Measurements from ENCODE around the gene COL6A3.
"Not testable (repeated sequence)": the region's sequence is repeated elsewhere in the genome, so short reads cannot be mapped to it uniquely, and the experiment has no call there.

COL6A3 gene

DNA sequence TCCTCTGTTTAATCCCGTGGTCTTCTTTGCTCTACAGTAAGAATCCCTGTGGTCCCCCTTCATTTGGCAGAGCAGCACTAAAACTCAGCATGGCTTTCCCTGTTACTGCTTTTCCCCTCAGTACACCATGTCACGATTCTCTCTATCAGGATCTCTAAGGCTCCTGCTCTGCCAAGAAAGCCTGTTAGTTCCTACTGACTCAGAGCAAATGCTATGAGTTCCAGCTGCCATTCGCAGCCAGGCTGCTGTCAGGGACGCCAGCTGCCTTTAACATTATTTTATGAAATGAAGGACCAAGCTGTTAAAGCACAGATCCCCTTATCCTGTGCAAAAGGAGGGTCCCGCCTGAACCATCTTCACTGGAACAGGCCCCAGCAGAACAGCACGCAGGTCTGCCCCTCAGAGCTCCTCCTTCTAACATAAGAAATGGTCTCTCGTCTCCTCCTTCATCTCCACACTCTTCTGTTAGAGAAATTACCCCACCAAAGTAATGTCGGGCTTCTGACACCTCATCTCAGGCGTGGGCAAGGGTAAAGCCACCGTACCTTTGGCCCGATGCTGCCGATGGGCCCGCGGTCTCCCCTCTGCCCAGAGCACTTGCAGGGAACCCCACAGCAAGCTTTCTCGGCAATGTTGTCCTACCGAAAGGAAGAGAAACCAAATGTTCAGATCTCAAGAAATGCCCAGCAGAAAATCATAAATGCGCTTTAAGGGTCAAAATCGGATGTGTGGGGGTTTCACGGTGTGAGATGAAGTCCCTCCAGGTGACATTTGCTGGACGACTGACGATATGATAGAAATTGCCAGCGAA is 52.6 kb downstream of the COL6A3 start:
- TF ChIP-seq, protein P1, sequence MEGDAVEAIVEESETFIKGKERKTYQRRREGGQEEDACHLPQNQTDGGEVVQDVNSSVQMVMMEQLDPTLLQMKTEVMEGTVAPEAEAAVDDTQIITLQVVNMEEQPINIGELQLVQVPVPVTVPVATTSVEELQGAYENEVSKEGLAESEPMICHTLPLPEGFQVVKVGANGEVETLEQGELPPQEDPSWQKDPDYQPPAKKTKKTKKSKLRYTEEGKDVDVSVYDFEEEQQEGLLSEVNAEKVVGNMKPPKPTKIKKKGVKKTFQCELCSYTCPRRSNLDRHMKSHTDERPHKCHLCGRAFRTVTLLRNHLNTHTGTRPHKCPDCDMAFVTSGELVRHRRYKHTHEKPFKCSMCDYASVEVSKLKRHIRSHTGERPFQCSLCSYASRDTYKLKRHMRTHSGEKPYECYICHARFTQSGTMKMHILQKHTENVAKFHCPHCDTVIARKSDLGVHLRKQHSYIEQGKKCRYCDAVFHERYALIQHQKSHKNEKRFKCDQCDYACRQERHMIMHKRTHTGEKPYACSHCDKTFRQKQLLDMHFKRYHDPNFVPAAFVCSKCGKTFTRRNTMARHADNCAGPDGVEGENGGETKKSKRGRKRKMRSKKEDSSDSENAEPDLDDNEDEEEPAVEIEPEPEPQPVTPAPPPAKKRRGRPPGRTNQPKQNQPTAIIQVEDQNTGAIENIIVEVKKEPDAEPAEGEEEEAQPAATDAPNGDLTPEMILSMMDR (conservative IDR thresholded peaks at IDR 0.05), result no peak
- no peak for TF ChIP-seq ZFX (IDR thresholded peaks at IDR 0.05)
- no peak overlapping the region for H3K27ac ChIP-seq

DNA sequence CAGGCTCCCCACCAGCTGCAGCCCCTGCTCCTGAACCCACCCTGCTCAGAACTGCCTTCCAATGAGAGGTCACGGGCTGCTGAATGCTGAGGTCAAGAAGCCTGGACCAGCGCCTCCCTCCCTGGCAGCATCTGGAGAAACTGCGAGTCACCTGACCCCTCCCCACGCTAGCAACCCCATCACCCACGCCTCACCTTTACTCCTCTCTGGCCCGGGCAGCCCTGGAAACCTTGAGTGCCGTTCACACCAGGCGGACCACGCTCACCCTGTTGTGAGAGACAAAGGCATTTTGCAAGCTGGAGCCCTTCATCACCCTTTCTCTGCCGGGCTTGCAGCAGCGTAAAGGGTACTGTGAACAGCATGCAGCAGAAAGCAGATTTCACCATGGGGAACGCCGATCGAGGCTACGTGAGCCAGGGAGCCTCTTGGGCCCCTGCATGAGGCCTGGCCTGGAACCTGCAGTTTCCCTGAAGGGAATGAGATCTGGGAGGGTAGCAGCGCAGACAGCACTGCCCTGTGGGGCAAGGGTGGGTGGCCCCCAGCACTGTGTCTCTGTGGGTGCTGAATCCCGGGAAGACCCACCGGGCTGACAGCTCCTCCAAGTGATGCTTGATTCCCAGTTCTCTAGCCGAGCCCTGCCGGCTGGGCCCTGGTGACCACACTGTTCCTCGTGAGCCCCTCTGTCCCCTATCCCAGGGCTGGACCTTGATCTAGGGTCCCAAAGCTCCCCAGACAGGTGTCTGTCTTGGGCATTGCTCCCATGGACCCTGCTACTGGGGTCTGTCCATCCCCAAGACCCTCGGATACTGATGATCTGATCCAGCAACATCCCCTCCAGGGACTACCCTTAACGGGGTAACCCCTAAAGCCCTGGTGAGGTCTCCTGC is 53.8 kb downstream of the COL6A3 start:
- no peak for TF ChIP-seq ZFX (IDR thresholded peaks at IDR 0.05)
- TF ChIP-seq, protein P1 (conservative IDR thresholded peaks at IDR 0.05), result no peak

DNA sequence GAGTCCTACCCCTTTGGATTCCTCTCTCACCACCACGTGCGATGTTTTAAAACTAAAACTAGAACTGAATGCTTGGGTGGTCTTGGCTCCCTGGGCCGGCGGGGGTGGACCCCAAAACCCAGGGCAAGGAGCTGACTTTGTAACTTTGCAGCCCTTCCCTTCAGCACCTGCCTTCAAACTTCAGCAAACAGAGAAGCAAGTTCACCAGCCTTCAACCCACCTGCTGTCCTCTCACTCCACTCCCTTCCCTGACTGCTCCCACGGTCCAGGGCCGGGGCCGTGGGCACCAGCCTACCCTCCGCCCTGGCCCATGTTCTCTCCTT is 54.5 kb downstream of the COL6A3 start:
- TF ChIP-seq, protein P1 (conservative IDR thresholded peaks at IDR 0.05), result no peak
- no peak for TF ChIP-seq ZFX (IDR thresholded peaks at IDR 0.05)
- H3K27ac ChIP-seq, result no peak overlapping the region

More for the DNA sequence above, 53.8 kb downstream of the COL6A3 start:
- no peak overlapping the region for H3K27ac ChIP-seq

DNA sequence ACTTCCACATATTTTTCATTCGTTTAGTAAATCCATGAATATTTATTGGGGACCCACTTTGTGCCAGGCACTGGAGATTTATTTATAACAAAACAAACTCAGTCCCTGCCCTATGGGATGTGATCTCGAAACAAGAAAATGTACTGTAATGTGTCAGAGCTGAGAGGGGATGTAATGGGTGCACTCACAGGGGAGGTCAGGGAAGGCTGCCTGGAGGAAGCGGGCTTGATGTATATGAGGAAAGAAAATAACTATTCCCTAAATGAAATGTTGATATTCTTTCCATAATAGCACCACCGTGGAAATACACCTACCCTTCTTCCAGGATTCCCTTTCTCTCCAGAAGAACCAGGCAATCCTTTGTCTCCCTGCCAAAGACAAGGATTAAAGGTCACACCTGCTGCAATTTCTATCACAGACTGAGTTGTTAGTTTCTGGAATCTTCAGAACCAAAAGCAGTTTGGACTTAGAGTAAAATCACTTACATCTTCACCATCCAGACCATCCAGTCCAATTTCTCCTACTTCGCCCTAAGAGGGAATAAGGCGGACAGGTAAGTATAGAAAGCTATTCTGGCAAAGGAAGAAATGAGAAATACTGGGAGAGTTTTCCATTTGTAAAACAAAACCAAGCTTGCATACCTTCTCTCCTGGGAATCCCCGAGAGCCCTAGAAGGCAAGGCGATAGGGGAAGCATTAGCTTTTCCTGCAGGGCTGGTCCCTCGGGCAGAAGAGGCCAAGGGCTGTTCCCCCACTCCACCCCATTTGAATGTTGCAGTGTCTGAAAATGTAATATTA is 55.0 kb downstream of the COL6A3 start:
- no peak overlapping the region for H3K27ac ChIP-seq
- TF ChIP-seq, protein P1 (conservative IDR thresholded peaks at IDR 0.05), result no peak
- TF ChIP-seq ZFX (IDR thresholded peaks at IDR 0.05), result no peak

DNA sequence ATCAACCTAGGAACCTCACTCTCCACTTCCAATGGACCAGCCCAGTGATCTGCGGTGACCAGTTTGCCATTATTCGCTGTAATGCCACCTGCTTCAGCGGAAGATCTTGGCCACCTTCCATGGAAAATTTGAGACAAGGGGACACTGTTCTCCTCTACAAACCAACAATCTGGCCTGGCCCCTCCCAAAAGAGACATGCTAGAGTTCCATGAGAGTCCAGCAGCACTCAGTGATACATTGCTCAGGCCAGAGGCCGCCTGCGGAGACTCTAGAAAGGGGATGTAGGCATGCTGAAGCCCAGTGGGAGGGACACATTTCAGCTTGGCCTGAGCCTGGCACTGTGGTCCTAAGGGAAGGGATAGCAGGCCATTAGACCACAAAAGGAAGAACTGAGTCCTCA is 58.3 kb downstream of the COL6A3 start:
- H3K27ac ChIP-seq, result no peak overlapping the region
- no peak for TF ChIP-seq ZFX (IDR thresholded peaks at IDR 0.05)
- TF ChIP-seq, protein P1 (conservative IDR thresholded peaks at IDR 0.05), result no peak

DNA sequence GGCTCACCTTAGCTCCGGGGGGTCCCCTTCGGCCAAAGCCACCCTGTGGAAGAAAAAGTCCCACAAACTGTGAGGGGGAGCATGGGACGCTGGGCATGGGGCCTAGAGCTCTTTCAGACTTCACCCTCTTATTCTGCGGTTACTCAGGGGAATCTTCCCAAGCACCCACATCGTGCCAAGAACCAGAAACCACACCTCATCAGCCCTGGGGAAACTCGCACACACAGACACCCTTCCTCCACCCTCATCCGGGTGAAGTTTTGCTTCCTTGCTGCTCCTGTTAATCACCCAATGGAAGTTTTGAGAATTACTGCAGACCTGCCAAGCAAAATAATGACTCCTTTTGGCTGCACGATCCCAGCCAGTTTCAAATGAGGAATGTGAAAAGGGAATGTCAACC is 59.1 kb downstream of the COL6A3 start:
- no peak overlapping the region for H3K27ac ChIP-seq
- TF ChIP-seq, protein P1 (conservative IDR thresholded peaks at IDR 0.05), result no peak
- TF ChIP-seq ZFX (IDR thresholded peaks at IDR 0.05), result no peak

DNA sequence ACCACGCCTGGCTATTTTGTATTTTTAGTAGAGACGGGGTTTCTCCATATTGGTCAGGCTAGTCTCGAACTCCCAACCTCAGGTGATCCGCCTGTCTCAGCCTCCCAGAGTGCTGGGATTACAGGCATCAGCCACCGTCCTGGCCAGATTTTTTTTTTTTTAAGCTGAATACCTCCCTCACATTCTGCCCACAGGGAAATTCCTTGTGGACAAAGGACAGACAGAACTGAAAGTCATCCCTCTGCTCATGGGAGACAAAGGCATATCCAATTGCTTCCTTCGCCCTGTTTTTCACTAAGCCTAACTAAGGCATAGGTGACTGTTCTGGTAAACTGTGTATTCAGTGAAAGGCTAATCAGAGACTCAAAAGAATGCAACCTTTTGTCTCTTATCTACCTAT is 59.8 kb downstream of the COL6A3 start:
- not testable (repeated sequence) for H3K27ac ChIP-seq
